Fibroblast of skin of abdomen (primary cell): ENCODE results near the gene NTHL1.
"Not testable (repeated sequence)": the region's sequence is repeated elsewhere in the genome, so short reads cannot be mapped to it uniquely, and the experiment has no call there.

Experiments used
- DNase-seq: peaks from one replicate; pipeline ENCODE4 v3.0.0-alpha.2; 2013

NTHL1 gene

DNA sequence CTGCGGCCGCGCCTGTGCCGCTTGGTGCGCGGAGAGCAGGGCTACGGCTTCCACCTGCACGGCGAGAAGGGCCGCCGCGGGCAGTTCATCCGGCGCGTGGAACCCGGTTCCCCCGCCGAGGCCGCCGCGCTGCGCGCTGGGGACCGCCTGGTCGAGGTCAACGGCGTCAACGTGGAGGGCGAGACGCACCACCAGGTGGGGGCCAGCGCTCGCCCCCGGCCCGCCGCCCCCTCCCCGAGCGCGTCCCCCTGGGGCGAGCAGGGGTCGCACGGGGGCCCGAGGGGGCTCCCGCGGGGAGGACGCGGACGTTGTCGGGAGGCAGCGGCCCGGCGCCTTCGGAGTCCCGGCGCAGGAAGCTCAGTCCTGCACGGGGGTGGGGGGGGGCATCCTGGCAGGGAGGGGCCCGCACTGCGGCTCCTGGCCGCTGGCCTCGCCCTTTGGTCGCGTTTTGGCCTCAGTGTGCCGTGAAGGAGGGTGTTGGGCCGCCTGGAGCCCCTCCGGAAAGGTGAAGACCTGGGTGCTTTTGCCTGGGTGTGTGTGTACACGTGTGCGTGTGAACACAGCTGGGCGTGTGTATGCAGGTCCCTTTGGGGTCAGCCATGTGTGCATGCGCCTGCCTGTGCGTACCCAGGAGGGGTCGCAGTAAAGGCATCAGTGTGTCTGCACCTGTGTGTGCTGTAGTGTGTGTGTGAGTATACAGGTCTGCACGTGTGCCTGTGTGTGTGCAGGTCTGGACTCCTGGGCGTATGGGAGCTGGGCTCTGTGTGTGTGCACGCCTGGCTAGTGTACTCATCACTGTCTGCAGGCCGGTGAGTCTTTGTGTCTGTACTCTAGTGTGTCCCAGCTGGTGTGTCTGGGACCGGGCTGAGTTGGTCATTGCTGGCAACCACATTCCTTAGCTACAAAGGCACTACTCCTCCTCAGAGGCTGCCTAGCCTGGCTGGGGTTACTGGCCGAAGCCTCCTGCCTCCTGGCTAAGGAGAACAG is 20.3 kb downstream of the NTHL1 start:
- peak; percentile 42 for DNase-seq

DNA sequence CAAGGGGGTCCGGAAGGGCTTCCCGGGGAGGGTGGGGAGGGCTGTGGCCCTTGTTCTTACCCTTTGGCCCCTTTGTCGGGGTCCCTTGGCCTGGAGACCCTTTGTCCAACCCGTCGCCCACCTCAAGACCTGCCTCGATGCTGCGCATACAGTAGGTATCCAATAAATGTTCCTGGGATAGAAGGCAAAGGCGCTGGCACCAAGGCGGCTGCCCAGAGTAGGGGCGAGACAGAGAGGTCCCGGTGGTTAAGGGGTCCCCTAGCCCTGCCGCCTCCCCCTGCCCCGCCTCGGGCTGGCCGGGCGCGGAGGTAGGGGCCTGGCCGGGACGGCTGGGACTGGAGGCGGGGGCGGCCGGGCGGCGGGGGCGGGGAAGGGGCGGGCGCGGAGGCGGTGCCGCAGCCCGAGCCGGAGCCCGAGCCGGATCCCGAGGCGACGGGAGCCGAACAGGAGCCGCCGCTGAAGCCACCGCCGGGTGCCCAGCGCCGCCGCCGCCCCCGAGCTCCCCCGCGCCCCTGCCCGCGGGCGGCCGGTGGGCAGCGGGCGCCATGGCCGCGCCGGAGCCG is 21.1 kb downstream of the NTHL1 start, which contains the start of gene NHERF2:
NHERF2 (plus strand) TSS at position 442 of the 563 bp plus-strand sequence; CDS start at position 546, 104 bp downstream.
- no peak for DNase-seq

DNA sequence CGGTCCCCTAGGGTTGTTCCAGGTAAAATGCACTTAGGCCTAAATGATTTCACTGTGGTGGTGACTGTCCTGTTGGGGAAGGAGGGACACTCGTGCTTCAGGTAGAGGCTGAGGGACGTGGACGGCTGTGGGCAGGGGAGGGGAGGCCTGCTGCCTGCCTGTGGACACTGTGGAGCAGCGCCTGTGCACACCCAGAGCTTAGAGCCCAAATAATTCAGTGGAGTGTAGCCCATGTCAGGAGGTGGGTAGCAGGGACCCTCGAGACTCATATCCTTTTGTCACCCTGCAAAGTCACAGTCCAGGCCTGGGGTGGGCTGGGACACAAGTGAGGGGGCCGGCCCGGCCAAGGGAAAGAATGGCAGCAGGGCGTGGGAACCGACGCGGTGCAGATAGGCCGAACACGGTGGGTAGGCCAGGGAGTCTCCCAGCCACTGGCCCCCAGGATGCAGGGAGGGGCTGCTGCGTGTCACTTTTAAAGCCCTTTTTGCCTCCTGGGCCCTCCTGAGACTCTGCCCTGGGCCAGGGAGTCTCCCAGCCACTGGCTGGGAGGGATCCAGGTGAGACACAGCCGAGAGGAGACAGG is 21.7 kb downstream of the NTHL1 start:
- no peak for DNase-seq

DNA sequence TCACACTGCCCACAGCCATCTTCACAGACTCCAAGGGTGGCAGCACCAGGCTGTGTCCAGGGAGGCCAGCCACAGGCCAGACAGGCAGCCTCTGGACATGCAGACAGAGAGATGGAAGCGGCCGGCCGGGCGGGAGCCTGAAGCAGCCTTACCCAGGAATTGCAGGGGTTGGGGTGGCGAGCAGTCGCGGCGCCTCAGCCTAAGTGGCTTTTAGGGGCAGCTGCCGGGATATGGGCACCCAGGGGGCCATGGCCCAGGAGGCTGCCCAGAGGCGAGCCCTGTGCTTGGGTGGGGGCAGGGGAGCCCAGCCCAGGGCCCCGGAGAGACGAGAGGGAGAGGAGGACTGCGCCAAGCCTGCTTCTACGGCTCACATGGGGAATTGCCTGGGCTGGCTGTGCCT is 22.4 kb downstream of the NTHL1 start:
- no peak for DNase-seq

DNA sequence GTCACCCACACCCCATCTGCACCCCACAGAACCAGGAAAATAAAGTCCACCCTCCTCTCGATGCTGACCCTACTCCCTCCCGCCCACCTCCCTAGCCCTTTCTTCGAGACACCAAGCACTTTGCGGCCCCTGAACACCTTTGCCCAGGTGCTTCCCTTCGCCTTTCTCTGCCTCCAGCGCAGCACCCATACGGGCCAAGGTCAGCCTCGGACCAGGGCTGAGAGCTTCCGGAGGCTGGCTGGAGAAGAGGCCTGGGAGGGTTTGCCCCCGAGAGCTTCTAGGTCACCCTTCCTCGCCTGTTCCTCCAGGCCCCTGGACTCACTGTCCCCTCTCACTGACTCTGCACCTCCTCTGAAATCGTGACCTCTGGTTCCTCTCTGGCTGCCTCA is 23.6 kb downstream of the NTHL1 start:
- no peak for DNase-seq

DNA sequence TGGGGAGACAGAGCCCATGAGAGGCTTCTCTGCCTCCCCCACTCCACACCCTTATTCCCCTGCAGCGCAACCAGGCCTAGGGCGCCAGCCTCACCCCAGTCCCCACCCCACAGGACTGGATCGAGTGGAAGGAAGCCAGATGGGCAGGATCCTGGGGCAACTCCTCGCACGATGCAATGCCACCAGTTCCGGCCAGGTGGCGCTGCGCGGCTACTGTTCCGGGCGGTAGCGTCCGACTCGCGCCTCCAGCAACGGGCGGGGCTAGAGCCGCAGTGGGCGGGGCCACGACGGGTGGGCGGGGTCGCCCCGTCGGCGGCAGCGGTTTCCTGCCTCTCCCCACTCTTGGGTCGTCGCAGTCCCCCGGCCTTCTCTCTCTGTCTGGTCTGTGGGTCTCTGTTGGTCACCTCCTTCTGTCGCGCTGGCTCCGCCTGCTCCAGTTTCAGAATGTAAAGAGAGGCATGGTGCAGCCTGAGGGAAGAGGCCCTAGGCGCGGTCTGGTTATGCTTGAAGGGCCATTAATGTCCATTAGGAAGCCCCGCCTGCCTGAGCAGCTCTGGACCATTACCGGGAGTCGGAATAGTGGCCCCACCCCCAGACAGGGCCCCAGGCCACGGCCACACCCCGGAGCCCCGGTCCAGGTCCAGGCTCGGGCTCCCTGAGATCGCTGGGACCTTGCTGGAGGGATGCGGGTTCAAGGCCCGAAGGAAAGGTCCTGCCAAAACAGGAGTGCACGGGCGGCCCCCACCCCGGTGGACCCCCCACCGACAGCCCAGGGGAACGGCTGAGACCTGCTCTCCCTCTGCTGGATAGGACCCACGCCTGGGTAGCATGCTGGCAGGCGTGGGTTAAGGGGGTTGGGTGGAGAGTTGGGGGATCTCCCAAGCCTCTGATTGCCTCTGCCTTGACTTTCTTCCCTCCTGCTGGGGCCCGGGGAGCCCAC is 24.3 kb downstream of the NTHL1 start:
- peak; percentile 79 for DNase-seq

DNA sequence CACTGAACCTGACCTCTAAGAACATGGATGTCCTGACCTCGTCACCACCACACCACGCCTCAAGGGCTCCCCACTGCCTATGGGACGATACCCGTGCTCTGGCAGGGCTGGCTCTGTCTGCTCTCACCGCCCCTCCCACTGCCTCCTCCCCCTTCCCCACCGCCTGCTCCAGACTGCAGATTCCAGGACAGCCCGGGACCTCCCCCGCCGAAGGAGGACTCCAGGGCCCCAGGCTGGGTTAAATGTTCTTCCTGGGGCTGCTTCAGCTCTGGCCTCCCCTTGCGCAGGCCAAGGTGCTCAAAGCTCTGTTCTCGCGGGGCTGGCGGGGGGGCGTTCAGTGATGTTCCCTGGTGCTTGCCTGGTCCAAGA is 24.9 kb downstream of the NTHL1 start:
- DNase-seq, result peak; percentile 62

DNA sequence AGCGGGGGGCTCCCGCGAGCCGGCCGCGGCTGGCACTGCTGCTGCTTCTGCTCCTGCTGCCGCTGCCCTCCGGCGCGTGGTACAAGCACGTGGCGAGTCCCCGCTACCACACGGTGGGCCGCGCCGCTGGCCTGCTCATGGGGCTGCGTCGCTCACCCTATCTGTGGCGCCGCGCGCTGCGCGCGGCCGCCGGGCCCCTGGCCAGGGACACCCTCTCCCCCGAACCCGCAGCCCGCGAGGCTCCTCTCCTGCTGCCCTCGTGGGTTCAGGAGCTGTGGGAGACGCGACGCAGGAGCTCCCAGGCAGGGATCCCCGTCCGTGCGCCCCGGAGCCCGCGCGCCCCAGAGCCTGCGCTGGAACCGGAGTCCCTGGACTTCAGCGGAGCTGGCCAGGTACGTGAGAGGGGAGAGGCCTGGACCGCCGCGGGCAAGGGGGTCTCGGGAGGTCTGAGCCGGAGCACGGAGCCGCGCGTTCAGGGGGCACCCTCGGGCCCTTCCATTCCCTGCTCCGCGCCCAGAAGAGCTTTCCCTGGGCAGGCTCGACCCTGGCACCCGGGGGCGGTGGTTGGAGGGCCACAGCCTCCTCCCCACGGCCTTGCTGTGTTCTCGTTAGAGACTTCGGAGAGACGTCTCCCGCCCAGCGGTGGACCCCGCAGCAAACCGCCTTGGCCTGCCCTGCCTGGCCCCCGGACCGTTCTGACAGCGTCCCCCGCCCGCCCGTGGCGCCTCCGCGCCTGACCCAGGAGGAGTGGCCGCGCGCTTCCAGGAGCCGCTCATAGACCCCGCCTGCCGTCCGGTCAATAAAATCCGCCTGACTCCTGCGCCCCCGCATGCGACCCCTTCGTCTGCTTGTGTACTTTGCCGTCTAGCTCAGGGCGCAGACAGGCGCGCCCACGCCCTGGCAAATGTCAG is 27.5 kb downstream of the NTHL1 start:
- DNase-seq, result no peak

DNA sequence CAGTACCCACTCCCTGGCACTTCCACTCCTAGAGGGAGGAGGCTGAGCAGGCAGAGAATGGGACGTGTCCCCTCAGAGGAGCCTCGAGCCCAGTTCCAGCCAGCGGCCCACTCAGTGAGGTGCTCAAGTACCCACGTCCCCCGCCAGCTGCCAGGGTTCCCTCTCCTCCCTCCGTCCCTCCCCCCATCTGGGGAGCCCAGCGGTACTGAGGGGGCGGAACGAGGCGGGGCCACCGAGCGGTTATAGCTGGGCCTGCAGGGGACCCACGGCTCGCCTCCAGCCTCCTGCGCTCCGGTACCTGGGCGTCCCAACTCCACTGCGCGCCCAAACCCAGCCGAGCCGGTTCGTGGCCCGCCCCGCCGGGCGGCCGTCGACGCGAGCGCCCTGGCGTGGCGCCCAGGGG is 28.1 kb downstream of the NTHL1 start, which contains the start of gene NPW:
NPW (plus strand) TSS at position 268 of the 403 bp plus-strand sequence.
- no peak for DNase-seq

DNA sequence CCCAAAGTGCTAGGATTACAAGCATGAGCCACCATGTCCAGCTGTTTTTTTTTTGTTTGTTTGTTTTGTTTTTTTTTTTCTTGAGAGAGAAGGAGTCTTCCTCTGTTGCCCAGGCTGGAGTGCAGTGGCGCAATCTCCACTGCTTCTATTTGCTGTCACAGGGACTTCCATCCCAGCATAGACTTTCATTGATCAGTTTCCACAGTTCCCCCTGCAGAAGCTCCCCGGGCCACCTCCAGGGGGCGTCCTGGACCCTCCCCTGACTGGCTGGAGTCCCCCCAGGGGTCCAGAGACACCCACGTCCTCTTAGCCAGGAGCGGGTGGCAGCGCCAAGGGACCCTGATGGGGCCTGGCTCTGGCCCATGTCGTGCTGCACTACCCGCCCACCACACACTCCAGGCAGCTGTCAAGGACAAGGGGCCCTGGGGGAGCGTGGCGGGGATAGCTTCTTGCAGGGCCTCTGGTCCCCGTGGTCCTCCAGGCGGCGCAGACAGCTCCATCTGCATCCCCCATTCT is 31.2 kb downstream of the NTHL1 start:
- DNase-seq, result no peak

DNA sequence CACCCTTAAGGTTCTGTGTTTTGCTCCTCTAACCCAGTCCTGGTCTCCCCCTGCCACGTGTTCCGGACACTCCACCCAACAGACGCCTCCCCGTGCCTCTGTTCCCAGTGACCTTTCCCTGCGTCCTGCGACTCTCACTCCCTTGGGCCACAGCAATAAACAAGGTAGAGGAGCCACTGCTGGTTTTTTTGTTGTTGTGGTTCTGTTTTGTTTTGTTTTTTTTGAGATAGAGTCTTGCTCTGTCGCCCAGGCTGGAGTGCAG is 31.8 kb downstream of the NTHL1 start:
- no peak for DNase-seq

DNA sequence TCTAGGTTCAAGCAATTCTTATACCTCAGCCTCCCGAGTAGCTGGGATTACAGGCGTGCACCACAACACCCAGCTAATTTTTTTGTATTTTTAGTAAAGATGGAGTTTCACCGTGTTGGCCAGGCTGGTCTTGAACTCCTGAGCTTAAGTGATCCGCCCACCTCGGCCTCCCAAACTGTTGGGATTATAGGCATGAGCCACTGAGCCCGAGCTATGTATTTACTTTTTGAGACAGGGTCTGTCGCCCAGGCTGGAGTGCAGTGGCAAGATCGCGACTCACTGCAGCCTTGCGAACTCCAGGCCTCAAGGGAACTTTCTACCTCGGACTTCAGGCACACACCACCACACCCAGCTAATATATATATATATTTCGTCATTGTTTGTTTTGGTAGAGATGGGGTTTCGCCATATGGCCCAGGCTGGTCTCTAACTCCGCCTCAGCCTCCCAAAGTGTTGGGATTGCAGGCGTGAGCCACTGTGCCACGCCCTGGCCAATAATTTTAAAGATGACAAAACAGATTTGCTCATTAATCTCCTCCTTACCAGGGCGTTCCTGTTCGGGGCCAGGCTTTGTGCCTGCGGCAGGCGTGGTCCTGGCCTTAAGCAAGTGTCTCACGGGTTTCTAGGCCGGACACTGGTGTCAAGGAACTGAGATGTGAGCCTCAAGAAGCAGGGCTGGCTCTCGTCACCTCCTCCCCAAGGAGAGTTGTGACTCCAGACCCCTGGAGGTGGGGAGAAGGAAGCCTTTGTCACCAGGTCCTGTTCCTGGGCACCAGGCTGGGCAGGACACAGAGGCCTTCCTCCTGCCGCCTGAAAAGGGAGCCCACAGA is 32.3 kb downstream of the NTHL1 start:
- no peak for DNase-seq

DNA sequence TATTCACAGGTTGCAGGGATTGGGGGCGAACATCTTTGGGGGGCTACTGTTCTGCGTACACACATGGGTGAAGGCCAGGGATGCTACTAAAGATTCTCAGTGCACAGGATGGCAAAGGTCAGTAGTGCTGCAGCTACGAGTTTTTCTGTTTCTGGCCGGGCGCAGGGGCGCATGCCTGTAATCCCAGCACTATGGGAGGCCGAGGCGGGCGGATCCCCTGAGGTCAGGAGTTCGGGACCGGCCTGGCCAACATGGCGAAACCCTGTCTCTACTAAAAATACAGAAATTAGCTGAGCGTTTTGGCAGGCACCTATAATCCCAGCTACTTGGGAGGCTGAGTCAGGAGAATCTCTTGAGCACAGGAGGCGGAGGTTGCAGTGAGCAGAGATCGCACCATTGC is 34.1 kb downstream of the NTHL1 start:
- DNase-seq, result no peak

DNA sequence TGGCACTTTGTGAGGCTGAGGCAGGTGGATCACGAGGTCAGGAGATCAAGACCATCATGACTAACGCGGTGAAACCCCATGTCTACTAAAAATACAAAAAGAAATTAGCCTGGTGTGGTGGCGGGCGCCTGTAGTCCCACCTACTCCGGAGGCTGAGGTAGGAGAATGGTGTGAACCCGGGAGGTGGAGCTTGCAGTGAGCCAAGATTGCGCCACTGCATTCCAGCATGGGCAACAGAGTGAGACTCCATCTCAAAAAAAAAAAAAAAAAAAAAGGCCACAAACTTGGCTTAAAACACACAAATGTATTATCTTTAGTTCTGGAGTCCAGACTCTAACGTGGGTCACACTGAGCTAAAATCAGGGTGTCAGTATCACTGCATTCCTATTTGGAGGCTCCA is 35.9 kb downstream of the NTHL1 start:
- DNase-seq, result not testable (repeated sequence)

DNA sequence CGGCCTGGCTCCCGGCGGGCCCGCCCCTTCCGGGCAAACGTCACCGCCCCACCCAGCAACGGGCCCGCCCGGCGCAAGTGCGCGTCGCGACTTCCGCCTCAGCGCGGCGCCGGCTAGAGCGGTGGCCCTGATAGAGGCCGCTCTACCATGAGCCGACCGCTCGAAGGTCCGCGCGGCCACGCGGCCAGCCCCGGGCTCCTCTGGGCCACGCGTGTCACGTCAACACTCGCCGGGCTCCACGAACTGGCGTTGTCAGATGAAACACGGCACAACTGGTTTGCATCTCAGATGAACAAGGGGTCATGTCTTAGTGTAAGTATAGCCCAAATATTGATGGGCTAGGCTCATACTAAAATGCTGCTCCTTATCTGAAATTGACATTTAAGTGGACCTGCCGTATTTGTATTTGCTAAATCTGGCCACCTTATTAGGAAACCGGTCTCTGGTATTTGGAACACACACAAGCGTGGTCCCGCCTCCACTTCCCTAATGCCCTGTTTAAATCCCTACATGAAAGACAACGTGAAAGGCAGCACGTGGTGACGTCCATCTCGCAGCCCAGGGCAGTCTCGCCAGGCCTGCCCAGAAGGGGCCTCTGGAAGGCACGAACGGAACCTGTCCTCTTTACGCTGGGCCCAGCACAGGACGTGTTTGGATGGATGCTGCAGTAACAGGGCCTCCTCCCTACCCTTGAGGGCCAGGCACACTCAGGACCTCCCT is 37.7 kb downstream of the NTHL1 start, which contains the start of gene ZNF598:
ZNF598 (minus strand) TSS at position 31 of the 720 bp plus-strand sequence.
- peak; percentile 90 for DNase-seq

DNA sequence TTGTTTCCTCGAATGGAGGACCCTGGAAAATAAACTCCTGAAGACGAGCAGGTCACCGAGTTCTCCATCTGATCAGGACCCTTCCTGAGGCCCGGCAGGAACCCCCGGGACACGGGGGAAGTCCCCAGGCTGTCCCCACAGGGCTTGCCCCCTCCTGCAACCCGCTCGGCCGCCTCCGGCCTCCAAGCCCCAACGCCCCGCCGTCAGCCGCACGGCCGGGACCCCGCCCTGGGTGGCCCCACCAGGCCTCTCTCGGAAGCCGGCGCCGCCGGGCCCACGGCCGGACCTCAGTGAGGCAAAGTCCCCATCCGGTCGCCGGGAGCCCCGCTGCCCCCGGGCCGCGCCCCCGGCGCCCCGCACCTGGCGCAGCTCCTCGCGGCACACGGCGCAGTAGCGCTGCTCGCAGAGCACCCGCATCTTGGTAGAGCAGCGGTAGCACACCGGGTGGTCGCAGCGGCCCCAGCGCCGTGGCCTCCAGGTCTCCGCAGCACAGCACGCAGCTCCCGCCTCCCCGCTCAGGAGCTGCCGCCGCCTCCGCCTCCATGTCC is 38.4 kb downstream of the NTHL1 start:
- no peak for DNase-seq

DNA sequence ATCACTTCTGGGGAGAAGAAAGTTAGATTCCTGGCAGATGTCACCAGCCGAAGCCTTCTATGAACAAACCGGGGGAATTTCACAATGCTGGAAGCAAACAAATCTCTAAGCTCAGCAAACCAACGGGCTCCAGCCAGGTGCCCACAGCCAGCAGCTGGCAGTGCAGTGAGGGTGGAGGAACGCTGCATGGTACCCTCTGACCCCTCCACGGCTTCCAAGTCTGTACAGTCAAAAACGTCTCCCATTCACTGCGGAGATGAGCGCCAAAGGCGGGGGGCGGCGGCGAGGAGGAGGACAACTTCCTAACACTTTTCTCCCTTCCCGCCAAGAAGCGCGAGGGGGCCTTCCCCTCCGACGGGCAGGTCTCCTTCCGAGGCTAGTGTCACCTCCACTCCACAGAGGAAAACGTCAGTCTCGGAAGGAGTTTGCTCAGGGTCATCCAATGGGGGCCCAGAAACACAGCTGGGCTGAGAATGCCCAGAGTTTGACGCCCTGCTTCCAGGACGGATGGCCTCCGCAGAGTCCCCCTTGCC is 38.9 kb downstream of the NTHL1 start:
- DNase-seq, result no peak

DNA sequence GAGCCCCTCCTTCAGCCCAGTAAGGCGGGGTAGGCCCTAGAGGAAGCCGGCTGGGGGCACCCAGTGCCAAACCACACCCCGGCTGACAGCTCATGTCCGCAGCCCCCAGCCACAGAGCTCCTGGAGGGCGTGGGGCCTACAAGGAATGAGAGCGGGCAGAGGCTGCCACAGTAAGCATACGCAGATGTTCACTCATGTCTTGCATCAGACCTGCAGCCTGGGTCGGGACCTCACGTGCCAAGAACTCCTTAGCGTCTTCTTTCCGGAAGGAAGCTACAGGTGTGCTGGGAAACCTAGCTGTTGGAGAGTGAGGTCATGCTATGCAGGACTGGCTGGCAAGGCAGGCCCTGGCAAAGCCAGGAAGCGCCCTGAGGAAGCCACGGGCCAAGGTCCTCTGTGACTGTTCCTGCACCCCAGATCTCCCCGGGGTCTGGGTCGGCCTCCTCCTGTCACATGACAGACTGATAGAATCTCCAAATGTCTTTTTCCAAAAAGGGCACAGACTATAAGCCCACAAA is 39.6 kb downstream of the NTHL1 start:
- DNase-seq, result peak; percentile 43
